ENCODE data around the gene SUB1.

Gene SUB1

GRCh38 chr5:32642276-32643002 is 57.1 kb downstream of the SUB1 start:
- DNase-seq (ENCODE audit: low read depth in 2 of 2) = no peak

- DNase-seq (ENCODE audit: low read depth in 2 of 2) = no peak
Observed at GRCh38 chr5:32645246-32645645, 59.9 kb downstream of the SUB1 start.

- DNase-seq (ENCODE audit: low read depth in 2 of 2) = no peak
Observed at GRCh38 chr5:32646061-32646969, 61.0 kb downstream of the SUB1 start.

GRCh38 chr5:32651088-32651487 is 65.7 kb downstream of the SUB1 start:
- no peak for DNase-seq (ENCODE audit: low read depth in 2 of 2)

GRCh38 chr5:32651638-32652037 is 66.3 kb downstream of the SUB1 start:
- no peak for DNase-seq (ENCODE audit: low read depth in 2 of 2)
